GM19324 (cell line): ENCODE results near the gene JPT1.

ENCODE experiments used
- ATAC-seq: cut with Tn5 transposase; IDR thresholded peaks from one replicate; pipeline ENCODE4 v1.9.1; 2021; ENCODE audit warnings: mild to moderate bottlenecking, moderate library complexity; ENCODE audit not compliant: unreplicated experiment, low FRiP score

Gene JPT1

DNA sequence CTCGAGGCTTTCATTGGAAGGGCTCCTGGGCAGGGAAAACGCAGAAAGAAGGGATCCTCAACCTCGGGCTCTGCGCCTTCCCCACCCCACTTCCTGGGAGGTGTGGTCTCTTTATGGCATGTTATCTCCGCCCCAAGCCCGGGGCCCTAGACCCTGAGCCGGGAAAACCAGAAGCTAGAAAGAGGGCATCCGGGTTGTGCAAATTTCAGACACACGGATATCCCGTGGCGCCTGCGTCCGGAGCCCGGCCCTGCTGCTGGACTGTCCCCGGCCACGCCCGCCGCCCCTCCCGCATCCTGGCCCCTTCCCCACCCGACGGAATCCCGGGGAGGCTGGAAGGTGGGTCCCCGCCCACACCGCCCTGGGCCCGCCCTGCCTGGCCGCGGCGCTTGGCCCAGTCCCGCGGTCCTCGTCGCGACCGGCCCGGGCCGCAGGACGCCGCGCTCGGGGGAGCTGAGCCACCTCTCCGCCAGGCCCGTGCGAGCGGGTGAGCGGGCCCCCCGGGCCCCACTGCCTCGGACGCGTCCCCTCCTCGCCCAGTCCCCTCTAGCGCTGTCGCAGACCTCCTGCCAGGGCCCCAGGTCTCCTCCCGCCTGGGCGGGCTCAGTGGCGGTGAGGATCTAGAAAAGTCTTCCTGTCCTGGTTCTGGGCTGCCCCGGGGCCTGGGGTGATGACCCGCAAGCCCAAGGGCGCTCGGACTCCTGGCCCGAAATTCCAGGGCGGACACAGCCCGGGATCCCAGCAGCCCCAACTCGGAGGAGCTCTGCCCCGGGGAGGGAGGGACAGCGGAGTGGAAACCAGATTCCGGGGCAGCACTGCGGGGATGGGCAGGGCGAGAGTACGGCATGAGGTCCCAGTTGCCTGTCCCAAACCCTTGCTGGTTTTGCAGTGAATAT, 66.5 kb downstream of the JPT1 start, which contains the start of gene SLC16A5:
SLC16A5 (plus strand) TSS at position 397 of the 896 bp plus-strand sequence. CDS start 5,683 bp downstream, outside the sequence.
- ATAC-seq = no peak

DNA sequence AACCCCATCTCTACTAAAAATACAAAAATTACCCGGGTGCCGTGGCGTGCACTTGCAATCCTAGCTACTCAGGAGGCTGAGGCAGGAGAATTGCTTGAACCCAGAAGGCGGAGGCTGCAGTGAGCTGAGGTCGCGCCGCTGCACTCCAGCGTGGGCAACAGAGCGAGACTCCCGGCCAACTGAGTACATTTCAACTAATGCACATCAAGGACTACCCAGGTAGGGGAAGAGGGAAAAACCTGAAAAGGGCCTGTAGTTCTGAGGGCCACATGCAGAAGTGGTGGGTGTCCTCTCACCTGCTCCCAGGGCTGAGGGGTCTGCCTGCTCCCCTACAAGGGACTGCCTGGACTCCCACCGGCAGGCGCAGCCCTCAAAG, 67.1 kb downstream of the JPT1 start:
- ATAC-seq = no peak

DNA sequence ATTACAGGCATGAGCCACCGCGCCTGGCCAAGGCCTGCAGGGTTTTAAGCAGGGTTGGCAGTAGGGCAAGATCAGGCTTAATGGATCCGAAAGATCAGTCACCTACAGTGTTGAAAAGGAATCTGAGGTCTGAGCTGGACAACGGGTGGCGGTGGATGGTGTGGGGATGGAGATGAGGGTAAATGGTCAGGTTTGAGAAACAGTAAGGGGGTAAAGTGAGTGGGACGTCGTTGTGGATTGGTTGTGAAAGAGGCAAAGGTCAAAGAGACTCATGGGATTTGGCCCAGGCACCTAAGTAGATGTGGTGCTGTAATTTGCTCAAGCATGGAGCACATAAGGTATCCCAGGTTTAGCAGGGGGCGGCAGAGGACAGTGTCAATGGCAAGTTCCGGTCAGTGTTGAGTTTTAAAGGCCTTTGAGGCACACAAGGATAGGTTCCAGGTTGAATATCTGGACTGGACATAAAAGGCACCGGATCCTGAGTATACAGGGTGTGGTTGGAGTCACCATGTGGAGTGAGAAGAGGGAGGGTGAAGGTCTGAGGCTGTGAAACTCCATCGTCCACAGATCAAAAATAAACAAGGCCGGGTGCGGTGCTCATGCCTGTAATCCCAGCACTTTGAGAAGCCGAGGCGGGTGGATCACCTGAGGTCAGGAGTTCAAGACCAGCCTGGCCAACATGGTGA, 67.7 kb downstream of the JPT1 start:
- no peak for ATAC-seq
